SK-N-SH (cell line): Measurements from ENCODE around the gene ADAMTS2.

Experiments
- CHD2 ChIP-seq: fragments of 150-350 bp; IDR thresholded peaks from 2 replicates; pipeline ENCODE4 v1.6.1; 2018; ENCODE audit warnings: low read length; ENCODE audit not compliant: partially characterized antibody
- EP300 ChIP-seq, 2 experiments: IDR thresholded peaks; 2 replicates each; pipeline versions ENCODE4 v1.4.0 to v1.6.1; 2012; ENCODE audit warnings: borderline replicate concordance in 1 of 2, low read depth in 1 of 2, low read length in 1 of 2
- MXI1 ChIP-seq: IDR thresholded peaks from 2 replicates; pipeline ENCODE4 v1.6.1; 2012; ENCODE audit warnings: mild to moderate bottlenecking, low read depth, low read length, improper control_type of control experiment
- POLR2AphosphoS5 ChIP-seq: IDR thresholded peaks from 2 replicates; pipeline ENCODE4 v1.6.1; 2012; ENCODE audit warnings: low read depth, low read length
- RAD21 ChIP-seq: IDR thresholded peaks from 2 replicates; pipeline ENCODE4 v1.6.1; 2012; ENCODE audit warnings: mild to moderate bottlenecking, low read length
- RFX5 ChIP-seq: IDR thresholded peaks from 2 replicates; pipeline ENCODE4 v1.6.1; 2012; ENCODE audit warnings: mild to moderate bottlenecking, improper control_type of control experiment, low read length
- SIN3A ChIP-seq: IDR thresholded peaks from 2 replicates; pipeline ENCODE4 v1.6.1; 2012; ENCODE audit warnings: low read depth, mild to moderate bottlenecking, low read length, moderate library complexity, borderline replicate concordance
- SMC3 ChIP-seq: IDR thresholded peaks from 2 replicates; pipeline ENCODE4 v1.6.1; 2012; ENCODE audit warnings: low read depth, low read length, improper control_type of control experiment
- TF ChIP-seq, protein P1 (sequence below): fragments of 200-600 bp; sonication (generic); IDR thresholded peaks from 2 replicates; pipeline ENCODE4 v1.6.1; 2017; ENCODE audit warnings: antibody characterized with exemption, mild to moderate bottlenecking, moderate library complexity
- TF ChIP-seq, protein P2 (sequence below): IDR thresholded peaks from 2 replicates; pipeline ENCODE4 v1.4.0; 2012; ENCODE audit warnings: low read depth, borderline replicate concordance
- TF ChIP-seq, protein P3 (sequence below): IDR thresholded peaks from 2 replicates; pipeline ENCODE4 v1.4.0; 2012; ENCODE audit warnings: low read depth

DNA sequence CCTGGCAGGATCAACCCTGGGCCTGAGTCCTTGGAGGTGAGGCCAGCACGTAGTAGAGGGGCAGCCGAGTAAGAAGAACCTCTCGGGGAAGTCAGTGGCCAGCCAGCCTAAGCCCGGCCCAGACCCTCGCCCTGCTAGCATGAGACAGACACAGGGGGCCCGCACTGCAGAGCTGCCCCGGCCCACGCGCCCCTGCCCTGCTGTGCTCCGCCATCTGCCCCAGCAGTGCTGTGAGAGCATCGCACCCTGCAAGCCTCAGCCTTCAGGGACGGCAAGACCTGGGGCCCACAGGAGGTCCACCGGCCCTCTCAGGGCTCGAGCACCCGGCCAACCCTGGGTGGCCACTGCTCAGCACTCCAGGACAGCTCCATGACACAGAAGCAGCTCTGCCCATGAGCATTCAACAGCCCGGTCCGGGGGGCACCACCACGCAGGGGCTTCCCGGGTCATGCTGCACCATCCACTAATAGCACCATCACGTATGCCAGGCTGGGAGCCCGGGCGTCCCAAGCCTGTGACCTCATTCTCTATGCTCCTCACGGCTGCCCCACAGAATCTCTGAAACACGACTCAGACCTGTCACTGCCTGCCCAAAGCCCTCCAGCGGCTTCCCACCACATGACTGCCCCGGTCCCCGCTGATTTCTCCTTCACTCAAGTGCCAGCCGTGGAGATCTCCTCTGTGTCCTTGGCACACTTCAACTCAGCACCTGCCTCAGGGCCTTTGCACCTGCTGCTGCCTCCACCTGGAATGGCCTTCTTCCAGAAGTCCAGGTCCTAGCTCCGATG is 38.1 kb downstream of the ADAMTS2 start:
- TF ChIP-seq, protein P1, sequence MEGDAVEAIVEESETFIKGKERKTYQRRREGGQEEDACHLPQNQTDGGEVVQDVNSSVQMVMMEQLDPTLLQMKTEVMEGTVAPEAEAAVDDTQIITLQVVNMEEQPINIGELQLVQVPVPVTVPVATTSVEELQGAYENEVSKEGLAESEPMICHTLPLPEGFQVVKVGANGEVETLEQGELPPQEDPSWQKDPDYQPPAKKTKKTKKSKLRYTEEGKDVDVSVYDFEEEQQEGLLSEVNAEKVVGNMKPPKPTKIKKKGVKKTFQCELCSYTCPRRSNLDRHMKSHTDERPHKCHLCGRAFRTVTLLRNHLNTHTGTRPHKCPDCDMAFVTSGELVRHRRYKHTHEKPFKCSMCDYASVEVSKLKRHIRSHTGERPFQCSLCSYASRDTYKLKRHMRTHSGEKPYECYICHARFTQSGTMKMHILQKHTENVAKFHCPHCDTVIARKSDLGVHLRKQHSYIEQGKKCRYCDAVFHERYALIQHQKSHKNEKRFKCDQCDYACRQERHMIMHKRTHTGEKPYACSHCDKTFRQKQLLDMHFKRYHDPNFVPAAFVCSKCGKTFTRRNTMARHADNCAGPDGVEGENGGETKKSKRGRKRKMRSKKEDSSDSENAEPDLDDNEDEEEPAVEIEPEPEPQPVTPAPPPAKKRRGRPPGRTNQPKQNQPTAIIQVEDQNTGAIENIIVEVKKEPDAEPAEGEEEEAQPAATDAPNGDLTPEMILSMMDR, result no peak
- TF ChIP-seq EP300 (IDR thresholded peaks at IDR 0.05; ENCODE audit: borderline replicate concordance in 1 of 2, low read depth in 1 of 2, low read length in 1 of 2) (no peak), CHD2 (no peak), MXI1 (no peak), SMC3 (no peak), RAD21 (no peak), SIN3A (no peak), RFX5 (no peak), POLR2AphosphoS5 (no peak)
- TF ChIP-seq, protein P2, sequence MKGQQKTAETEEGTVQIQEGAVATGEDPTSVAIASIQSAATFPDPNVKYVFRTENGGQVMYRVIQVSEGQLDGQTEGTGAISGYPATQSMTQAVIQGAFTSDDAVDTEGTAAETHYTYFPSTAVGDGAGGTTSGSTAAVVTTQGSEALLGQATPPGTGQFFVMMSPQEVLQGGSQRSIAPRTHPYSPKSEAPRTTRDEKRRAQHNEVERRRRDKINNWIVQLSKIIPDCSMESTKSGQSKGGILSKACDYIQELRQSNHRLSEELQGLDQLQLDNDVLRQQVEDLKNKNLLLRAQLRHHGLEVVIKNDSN, result no peak
- TF ChIP-seq, protein P3, sequence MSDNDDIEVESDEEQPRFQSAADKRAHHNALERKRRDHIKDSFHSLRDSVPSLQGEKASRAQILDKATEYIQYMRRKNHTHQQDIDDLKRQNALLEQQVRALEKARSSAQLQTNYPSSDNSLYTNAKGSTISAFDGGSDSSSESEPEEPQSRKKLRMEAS, result no peak
